Inflammatory macrophage (primary cell): ENCODE results near the gene GNA12.
"Not testable (repeated sequence)": the region's sequence is repeated elsewhere in the genome, so short reads cannot be mapped to it uniquely, and the experiment has no call there.

Experiments used
- DNase-seq, 2 donors: peaks; one replicate each; pipeline ENCODE4 v3.0.0-alpha.2; 2020 to 2022

GNA12 gene

GRCh38 chr7:2710901-2711551, 133.1 kb downstream of the GNA12 start:
- DNase-seq = peak; percentile 25 to 52

GRCh38 chr7:2710286-2710655, 133.8 kb downstream of the GNA12 start:
- DNase-seq = no peak

- DNase-seq = peak; percentile 66 to 72
Measured at GRCh38 chr7:2709553-2710285, 134.4 kb downstream of the GNA12 start.

DNA sequence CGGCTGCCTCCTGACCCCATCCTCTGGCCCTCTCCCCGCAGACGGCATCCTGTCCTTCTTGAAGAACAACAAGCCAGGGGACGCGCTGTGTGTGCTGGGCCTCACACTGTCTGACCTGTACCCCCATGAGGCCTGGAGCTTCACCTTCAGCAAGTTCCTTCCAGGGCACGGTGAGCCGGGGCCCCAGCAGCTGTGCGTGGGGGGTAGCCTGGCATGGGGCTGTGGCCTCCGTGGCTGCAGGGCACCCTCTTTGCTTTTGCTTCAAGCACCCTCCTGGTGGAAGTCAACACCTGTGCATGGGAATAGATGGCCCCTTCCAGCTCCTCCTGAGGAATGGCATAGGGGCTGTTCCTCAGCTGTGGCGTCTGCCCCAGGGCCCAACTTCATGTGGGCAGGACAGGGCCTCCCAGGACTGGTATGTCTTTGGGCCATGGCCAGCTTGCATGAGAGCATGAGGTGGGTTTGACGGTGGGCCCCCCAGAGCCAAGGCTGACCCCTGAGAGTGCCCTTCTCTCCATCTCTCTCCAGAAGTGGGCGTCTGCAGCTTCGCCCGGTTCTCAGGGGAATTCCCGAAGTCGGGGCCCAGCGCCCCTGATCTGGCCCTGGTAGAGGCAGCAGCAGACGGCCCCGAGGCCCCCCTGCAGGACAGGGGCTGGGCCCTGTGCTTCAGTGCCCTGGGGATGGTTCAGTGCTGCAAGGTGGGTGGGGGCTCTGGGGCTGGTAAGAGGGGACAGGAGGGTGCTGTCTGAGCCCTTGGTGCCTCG, 135.4 kb downstream of the GNA12 start:
- DNase-seq = no peak

GRCh38 chr7:2708041-2708440, 136.1 kb downstream of the GNA12 start:
- DNase-seq = no peak

DNA sequence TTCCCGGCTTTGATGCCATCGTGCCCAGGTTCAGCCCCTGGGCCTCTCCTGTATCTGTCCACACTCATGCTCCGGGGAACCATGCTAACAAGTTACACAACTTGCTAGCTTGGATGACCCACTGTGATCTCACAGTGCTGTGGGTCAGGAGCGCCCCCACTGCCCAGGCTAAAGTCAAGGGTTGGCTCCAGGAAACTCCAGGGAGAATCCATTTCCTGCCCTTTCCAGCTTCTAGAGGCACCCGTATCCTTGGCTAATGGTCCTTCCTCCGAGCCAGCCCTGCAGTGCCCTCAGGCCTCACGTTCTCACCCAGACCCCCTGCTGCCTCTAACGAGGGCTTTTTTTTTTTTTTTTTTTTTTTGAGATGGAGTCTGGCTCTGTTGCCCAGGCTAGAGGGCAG, 136.6 kb downstream of the GNA12 start:
- DNase-seq = no peak

GRCh38 chr7:2706685-2707126, 137.4 kb downstream of the GNA12 start:
- DNase-seq = no peak

GRCh38 chr7:2705371-2706096, 138.6 kb downstream of the GNA12 start:
- no peak for DNase-seq

- DNase-seq = no peak
Measured at GRCh38 chr7:2702594-2702957, 141.5 kb downstream of the GNA12 start.

- DNase-seq = peak; percentile 29 to 61
Measured at GRCh38 chr7:2701832-2702593, 142.1 kb downstream of the GNA12 start.

DNA sequence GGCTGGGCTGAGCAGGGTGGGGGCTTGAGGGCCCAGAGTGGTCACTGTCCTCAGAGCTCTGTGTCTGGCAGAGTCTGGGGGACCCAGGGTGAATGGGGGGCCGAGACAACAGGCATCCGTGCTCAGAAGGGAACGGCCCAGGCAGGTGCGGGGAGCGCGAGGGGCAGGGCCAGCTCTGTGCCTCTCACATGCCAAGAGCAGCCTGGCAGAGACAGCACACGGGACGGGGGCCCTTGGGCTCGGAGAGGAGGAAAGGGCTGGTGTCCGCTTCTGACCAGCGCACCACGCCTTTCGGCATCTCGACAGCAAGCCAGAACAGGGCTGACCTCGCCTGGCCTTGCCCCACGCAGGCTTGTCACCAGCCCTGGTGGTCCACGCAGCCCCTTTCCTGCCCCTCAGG, 142.7 kb downstream of the GNA12 start:
- no peak for DNase-seq

- no peak for DNase-seq
Measured at GRCh38 chr7:2700141-2700850, 143.8 kb downstream of the GNA12 start.

DNA sequence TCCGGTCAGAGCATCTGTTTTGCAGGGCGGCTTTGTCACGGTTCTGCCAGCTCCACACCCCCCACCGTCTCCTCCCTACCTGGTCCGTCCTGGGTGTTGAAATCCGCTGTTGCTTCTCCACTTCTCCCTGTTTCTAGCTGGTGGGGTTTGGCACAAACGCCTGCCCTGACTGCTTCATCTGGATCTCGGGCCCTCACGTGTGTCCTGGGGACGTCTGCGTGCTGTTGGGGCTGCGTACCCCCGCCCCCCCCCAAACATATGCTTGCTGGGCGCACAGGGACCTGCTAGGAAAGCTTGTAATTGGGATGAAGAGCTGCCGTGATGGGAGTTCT, 144.9 kb downstream of the GNA12 start:
- no peak for DNase-seq

DNA sequence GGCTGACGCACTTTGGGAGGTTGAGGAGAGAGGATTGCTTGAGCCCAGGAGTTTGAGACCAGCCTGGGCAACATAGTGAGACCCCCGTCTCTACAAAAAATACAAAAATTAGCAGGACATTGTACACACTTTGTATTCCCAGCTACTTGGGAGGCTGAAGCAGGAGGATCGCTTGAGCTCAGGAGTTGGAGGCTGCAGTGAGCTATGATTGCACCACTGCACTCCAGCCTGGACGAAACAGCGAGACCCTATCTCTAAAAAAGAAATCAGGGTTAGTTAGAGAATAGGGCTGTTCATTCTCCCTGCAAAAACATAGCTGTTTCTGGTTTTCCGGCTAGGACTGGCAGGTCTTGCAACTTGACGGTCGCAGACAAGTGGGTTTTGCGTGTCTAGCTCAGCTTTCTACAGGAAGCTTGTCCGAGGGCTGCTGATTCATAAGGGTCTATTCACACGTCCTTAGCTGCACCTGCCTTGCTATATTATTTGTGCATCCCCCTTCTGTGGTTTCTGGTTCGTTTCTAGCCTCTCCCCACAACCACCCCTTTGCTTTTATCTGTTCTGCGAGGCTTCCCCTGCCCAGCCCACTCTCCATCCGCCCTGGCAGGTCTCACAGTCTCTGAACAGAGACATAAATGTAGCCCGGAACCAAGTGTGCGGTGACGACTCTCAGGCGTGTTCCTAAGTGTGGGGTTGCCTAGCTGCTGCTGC, 145.4 kb downstream of the GNA12 start:
- peak in 1 of 2 donors; percentile 28 for DNase-seq

DNA sequence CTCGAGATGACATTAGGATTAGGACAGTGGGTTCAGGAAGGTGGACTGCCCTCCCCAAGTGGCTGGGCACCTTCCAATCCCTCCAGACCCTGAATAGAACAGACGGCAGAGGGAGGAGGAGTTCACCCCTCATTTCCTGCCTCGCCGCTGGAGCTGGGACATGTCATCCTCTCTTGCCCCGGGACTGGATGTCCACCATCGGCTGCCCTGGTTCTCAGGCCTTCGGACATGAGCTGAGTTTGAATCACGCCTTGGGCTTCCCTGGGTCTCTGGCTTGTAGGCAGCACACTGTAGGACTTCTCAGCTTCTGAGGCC, 150.0 kb downstream of the GNA12 start:
- peak in 1 of 2 donors; percentile 27 for DNase-seq

DNA sequence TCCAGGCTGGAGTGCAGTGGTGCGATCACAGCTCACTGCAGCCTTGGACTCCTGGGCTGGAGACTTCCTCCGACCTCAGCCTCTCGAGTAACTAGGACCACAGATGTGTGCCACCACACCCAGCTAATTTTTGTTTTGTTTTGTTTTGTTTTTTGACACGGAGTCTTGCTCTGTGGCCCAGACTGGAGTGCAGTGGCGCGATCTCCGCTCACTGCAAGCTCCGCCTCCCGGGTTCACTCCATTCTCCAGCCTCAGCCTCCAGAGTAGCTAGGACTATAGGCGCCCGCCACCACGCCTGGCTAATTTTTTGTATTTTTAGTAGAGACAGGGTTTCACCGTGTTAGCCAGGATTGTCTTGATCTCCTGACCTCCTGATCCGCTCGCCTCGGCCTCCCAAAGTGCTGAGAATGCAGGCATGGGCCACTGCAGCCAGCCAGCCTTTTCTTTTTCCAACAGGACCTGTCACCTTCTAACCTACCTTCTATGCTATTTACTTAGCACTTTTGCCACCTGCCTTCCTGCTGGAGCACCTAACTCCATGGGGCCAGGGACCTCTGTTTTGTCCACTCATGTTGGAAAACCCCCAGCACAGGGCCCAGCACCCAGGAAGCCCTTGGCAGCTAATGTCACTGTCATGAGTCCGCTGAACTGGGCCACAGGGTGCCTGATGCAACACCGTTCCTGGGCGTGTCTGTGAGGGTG, 150.5 kb downstream of the GNA12 start:
- DNase-seq = peak; percentile 86 to 91

DNA sequence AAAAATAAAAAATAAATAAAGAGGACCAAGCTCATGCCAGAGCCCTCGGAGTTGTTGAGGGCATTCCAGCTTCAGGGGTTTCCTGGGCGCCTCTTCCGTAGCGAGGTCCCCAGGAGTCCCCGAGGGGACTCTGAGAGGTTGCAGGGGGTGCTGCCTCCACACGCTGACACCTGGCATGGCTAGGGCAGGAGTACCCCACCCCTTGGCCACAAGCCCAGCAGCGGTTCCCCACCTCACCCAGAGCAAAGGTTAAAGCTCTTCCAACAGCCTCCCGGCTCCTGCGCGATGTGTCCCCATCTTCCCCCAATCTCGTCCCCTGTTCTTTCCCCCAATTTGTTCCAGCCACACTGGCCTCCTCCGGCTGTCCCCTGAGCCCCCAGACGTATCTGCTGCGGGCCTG, 151.6 kb downstream of the GNA12 start:
- no peak for DNase-seq

DNA sequence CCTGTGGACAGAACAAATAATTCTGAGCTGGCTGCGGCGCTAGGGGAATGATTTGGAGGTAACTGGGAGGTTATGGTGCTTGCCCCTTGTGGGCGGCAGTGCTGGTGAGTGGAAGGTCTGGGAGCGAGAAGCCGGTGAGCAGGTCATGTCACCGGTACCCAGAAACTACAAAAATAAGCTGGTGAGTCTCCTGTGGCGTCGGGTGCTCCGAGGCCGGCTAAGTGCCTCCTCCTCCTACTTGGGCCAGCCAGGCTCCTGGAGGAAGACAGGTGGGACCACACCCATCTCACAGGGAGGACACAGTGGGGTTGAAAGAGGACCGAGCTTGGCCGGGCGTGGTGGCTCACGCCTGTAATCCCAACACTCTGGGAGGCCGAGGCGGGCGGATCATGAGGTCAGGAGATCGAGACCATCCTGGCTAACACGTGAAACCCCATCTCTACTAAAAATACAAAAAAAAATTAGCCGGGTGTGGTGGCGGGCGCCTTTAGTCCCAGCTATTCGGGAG, 152.1 kb downstream of the GNA12 start:
- not testable (repeated sequence) for DNase-seq

DNA sequence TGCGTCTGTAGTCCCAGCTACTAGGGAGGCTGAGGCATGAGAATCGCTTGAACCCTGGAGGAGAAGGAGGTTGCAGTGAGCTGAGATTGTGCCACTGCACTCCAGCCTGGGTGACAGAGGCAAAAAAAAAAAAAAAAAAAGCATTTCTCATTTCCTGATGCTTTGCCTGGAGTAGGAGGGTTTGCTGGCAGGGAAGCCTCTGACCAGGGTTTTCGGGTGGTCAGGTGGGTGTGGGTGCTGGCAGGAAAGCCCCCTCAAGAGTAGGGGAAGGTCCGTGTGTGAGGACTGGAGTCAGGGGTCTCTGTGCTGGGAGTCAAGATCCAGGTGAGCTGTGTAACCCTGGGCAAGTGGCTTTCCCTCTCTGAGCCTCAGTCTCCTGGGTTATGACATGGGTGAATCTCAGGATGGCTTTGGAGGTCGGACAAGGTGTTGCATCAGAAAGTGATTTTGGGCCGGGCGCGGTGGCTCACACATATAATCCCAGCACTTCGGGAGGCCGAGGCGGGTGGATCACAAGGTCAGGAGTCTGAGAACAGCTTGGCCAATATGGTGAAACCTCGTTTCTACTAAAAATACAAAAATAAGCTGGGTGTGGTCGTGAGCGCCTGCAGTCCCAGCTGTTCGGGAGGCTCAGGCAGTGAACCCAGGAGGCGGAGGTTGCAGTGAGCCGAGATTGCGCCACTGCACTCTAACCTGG, 152.9 kb downstream of the GNA12 start:
- DNase-seq = peak; percentile 75 to 79
